HAP-1 (cell line): ENCODE results near the gene RNF220.
A peak's percentile ranks its signal among the peaks of the same experiment; 100 is the strongest.

Experiments
- DNase-seq, 2 experiments: peaks; one replicate each; pipeline ENCODE4 v3.0.0-alpha.2; 2016 to 2020; ENCODE audit warnings: low spot score in 2 of 2
- H3K27me3 ChIP-seq: fragments of 250-450 bp; sonication (Bioruptor Pico); 2 replicates; pipeline ENCODE4 v1.5.1; 2020; ENCODE audit warnings: low read depth, mild to moderate bottlenecking, moderate library complexity
- H3K36me3 ChIP-seq: fragments of 250-450 bp; sonication (Bioruptor Pico); replicated peaks from 2 replicates; pipeline ENCODE4 v1.5.1; 2020; ENCODE audit warnings: mild to moderate bottlenecking
- H3K4me1 ChIP-seq: fragments of 250-450 bp; sonication (Bioruptor Pico); 2 replicates; pipeline ENCODE4 v1.5.1; 2020; ENCODE audit warnings: mild to moderate bottlenecking
- H3K4me3 ChIP-seq: fragments of 250-450 bp; sonication (Bioruptor Pico); 2 replicates; pipeline ENCODE4 v1.5.1; 2020; ENCODE audit warnings: mild to moderate bottlenecking, moderate library complexity
- H3K9me3 ChIP-seq: fragments of 250-450 bp; sonication (Bioruptor Pico); 2 replicates; pipeline ENCODE4 v1.5.1; 2020; ENCODE audit warnings: mild to moderate bottlenecking, moderate library complexity
- in situ Hi-C: fragments of 300-500 bp; cut with MboI; formaldehyde crosslinking; loops from 3 replicates; pipeline ENCODE4 v1.14.3; 2020; ENCODE audit warnings: low sequenced_read_pairs, inconsistent platforms, mixed read lengths

RNF220 gene

DNA sequence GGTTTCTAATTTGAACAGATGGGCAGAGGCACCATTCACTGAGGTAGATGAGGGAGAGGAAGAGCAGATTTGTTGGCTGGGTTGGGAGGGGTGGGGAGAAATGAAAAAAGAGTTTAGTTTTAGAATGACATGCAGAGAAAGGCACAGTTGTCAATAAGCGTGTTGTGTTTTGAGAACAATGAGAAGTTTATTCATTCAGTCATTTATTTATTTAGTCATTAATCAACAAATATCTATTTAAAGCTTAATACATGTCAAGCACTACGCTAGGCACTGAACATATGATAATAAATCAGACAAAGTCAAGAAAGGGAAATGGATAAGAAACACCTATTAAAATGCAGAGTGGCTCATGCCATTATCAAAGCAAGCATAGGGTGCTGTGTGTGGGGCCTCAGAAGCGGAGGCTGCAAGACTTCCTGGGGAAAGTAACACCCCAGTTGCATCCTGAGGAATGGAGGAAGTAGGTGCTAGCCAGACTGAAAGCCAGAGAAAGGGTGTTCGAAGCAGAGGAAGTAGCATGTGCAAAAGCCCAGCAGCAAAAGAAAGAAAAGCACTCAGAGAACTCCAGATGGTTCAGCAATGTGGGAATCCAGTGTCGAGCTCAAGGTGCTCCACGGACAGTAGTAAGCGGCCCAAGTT is 114.1 kb downstream of the RNF220 start:
- Histone ChIP-seq H3K4me1 (peaks cover 5% of the 10 kb centered on the region), H3K27me3 (no peaks in the 10 kb centered on the region), H3K4me3 (no peak overlapping the region), H3K9me3 (no peaks in the 10 kb centered on the region), H3K36me3 (0 out of 2 replicates have a peak, but pooled peaks cover 3% of the 10 kb centered on the region)
- in situ Hi-C loops, result no loop called here
- no peak for DNase-seq

DNA sequence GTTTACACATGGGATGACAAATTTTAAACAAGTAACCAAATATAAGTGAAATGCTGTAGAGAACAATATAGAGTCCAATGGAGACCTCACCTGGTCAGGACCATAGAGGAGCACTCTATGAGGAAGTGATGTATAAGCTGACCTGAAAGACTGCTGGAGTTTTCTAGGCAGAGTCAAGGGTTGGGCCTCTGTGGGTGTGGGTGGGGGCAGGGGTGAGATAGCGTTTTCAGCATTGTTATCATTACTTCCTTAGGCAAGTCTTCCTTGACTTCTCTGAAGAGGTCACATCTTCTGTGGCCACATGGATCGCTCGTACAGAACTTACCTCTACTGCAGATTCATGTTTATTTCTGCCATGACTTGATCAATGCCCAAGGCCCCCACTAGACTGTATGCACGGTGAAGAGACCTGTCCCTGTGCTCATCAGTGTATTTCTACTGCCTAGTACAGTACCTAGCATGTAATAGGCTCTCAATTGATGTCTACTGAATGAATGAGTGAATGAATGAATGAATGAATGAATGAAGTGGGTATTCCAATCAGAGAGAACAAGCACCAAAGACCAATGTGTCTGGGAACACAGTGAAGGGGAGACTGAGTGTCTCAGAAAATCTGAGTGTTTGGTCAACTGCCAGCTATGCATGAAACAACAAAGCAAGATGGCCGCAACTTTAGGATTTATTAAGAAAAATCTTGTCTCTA is 116.5 kb downstream of the RNF220 start:
- H3K36me3 ChIP-seq, result no peaks in the 10 kb centered on the region
- DNase-seq, result no peak
- H3K9me3 ChIP-seq, result no peaks in the 10 kb centered on the region
- peaks cover 17% of the 10 kb centered on the region for H3K4me1 ChIP-seq
- no peaks in the 10 kb centered on the region for H3K27me3 ChIP-seq
- no peak overlapping the region for H3K4me3 ChIP-seq
- in situ Hi-C loops, result no loop called here

DNA sequence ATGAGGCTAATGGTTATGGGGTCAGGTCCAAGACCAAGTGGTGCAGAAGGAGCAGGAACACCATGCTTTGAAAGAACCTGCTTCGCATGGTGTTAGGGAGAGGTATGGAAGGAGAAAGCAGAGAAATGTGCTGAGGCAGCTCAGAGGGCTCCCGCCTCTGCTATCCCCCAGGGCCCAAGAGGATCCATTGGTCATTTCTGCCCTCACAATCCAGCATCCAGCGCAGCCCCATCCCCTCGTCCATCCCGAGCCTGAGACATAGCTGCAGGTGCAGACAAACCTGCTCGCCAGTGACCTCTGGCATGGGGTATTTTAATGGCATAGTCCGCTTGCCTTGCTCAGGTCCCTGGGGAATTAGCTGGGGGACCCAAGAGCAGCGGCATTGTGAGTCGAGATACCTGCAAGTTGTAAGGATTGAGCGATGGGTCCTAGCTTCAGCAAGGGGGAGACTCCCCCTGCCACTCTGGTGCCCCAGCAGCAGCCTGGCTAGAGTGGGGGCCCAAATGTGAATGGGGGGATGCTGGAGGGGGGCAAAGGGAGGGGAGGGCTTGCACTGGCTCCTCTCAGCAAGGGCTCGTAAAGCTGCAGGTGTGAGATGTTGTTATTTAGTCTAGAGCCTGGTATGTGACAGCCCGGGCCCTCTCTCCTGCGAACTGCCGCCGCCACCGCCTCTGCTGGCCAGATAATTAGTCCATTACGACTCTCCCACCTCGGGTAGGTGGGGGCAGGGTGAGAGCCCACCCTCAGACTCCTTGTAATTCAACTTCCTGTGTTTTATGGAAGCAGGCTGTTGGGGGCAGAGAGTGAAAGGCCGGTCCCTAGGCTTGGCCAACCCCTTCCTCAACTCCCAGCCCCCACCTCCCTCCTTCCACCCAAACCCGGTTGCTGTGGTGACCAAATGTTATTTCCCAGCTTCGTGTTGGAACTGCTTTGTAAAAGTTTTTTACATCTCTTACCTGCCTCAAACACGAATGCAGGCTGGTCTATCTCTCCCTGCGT is 118.8 kb downstream of the RNF220 start:
- peaks cover 17% of the 10 kb centered on the region for H3K4me1 ChIP-seq
- in situ Hi-C loops, result no loop called here
- H3K27me3 ChIP-seq, result no peaks in the 10 kb centered on the region
- H3K9me3 ChIP-seq, result no peaks in the 10 kb centered on the region
- no peak overlapping the region for H3K4me3 ChIP-seq
- H3K36me3 ChIP-seq, result no peaks in the 10 kb centered on the region
- DNase-seq, result peak in 1 of 2 experiments; percentile 43

DNA sequence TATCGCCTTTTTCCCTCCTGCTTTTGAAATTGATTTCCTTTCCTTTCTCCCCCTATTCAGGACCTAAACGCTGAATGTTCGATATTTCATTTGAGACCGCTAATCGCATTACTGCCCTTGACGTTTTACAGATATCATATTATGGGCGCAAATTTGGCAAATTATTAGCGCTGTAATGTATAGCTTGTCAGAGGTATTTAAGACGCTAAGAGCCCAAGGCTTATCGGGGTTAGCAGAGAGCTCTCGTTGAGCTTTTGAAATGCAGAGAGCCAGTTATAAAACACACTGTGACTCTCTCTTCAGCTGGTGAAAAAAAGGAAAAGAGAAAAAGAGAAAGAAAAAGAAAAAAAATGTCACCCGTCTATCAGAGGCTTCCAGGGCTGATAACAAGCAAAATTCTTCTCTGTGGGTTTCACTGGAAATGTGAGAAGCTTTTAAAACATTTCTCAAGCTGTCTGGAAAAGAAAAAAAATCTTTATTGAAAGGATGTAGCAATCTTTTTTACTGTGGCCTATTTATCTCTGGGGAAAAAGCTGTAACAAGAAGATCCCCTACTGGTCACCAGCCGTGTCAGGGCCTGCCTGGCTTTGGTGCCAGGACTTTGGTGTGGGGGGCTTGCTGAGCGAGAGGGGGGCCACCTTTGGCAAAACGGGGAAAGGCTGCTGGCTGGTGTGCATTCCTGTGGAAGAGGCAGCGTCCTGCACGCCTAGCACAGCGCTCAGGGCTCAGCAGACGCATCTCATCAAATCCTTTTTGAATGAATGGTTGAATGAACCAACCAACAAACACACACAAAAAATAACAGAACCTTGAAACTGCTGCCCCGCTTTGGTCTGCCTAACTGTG is 119.8 kb downstream of the RNF220 start:
- H3K9me3 ChIP-seq, result no peaks in the 10 kb centered on the region
- H3K4me3 ChIP-seq, result no peak overlapping the region
- in situ Hi-C loops, result no loop called here
- no peaks in the 10 kb centered on the region for H3K36me3 ChIP-seq
- DNase-seq, result no peak
- H3K4me1 ChIP-seq, result peaks cover 17% of the 10 kb centered on the region
- H3K27me3 ChIP-seq, result no peaks in the 10 kb centered on the region

DNA sequence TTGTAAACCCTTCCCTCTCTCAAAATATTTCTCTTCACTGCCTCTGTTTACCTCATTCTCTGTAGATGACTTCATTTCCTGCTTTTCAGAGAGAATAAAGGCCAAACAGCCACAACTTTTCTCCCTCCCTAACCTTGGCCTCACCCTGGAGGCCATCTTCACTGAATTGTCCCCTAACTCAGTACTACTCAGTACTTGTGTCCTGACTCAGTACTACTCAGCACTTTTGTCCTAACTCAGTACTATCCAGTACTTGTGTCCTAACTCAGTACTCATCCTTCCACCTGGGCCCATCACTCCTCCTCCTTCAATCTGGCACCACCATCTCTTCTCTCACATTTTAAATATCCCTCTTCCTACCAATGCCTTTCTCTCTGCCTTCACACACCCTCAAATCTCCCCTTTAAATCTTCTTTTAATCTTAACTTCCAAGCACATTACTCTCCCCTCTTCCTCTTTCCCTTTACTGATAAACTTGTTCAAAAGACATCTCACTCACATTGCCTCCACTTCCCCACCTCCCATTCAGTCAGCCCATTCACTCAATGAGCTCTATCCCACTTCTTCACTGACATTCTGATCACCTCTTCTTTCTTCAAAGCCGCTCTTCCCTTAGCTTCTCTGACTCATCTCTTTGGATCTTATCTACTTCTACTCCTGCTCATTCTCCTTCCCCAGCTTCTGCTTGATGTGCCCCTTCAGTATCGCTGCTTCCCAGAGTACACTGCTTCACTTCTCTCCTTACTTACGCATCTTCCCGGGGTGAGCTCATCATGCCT is 121.4 kb downstream of the RNF220 start:
- Histone ChIP-seq H3K4me3 (no peak overlapping the region), H3K36me3 (no peaks in the 10 kb centered on the region), H3K4me1 (peaks cover 18% of the 10 kb centered on the region), H3K27me3 (no peaks in the 10 kb centered on the region), H3K9me3 (no peaks in the 10 kb centered on the region)
- DNase-seq, result no peak
- in situ Hi-C loops, result no loop called here

DNA sequence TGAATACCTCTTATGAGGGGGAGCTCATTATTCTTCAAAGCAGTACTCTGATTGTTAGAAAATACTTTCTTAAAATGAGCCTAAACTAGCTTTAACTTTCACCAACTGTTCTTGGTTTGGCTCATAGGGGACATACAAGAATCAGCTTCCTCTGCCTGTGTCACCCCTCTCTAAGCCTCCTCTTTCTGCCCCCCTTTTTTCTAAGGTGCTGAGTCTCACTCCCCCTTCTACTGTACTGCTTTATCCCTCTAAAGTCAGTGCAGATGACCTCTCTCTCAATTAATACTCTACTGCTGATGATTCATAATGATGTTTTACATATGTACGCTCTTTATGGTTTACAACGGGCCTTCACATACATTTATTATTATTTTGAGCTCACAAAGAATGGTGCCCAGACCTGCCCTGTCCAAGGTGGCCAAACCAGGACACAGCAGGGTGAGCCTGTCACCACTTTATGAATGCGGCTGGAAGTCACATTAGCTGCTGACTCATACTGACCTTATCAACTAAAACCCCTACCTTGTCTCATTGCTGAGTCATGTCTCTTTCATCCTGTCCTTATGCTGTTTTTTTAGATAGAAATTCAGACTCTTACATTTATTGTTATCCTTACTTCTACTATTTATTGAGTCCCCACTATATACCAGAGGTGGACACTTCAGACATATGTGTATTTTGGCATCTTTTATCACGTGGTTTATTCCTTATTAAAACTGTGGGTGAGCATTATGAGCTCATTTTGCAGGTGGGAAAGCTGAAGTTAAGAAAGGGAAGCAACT is 126.9 kb downstream of the RNF220 start:
- no peaks in the 10 kb centered on the region for H3K27me3 ChIP-seq
- in situ Hi-C loops, result no loop called here
- no peak for DNase-seq
- H3K36me3 ChIP-seq, result no peaks in the 10 kb centered on the region
- H3K4me1 ChIP-seq, result peaks cover 15% of the 10 kb centered on the region
- H3K4me3 ChIP-seq, result no peak overlapping the region
- H3K9me3 ChIP-seq, result no peaks in the 10 kb centered on the region

DNA sequence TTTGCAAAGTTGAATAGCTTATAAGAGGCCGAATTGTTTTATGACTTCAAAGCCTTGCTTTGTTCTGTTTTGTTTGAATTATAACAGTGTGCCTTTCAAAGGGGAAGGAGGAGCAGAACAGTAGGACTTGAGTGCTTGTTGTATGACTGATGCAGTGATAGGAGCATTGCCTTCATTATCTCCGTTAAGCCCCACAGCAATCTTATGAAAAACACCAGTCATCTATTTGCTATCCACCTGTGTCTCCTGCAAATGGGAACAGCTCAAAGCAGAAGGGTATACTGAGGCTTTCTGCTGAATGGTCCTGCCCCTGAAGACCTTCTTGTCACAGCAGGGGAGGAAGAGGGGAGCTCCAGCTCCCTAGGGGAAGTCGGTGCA is 127.5 kb downstream of the RNF220 start:
- Histone ChIP-seq H3K27me3 (no peaks in the 10 kb centered on the region), H3K4me3 (no peak overlapping the region), H3K36me3 (no peaks in the 10 kb centered on the region; the same call in 1 of the 2 replicates), H3K4me1 (peaks cover 20% of the 10 kb centered on the region), H3K9me3 (no peaks in the 10 kb centered on the region)
- in situ Hi-C loops, result no loop called here
- DNase-seq, result no peak

DNA sequence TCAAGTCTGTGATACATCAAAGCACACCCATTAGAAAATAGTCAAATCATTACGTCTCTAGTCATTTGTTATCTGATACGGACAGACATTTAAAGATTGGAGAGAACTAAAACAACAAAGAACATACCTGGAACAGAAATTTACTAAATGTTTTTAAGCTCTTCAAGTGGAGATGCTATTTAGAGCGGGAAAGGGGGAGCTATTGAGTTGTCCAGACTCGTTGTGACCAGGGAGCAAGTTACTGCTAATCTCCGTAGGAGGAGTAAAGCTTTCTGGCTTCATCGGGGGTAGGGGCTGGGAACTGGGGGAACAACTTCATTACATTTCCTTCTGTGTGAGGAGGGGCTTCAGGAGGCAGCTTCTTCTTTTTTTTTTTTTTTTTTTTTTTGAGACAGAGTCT is 129.7 kb downstream of the RNF220 start:
- H3K27me3 ChIP-seq, result no peaks in the 10 kb centered on the region
- in situ Hi-C loops, result no loop called here

DNA sequence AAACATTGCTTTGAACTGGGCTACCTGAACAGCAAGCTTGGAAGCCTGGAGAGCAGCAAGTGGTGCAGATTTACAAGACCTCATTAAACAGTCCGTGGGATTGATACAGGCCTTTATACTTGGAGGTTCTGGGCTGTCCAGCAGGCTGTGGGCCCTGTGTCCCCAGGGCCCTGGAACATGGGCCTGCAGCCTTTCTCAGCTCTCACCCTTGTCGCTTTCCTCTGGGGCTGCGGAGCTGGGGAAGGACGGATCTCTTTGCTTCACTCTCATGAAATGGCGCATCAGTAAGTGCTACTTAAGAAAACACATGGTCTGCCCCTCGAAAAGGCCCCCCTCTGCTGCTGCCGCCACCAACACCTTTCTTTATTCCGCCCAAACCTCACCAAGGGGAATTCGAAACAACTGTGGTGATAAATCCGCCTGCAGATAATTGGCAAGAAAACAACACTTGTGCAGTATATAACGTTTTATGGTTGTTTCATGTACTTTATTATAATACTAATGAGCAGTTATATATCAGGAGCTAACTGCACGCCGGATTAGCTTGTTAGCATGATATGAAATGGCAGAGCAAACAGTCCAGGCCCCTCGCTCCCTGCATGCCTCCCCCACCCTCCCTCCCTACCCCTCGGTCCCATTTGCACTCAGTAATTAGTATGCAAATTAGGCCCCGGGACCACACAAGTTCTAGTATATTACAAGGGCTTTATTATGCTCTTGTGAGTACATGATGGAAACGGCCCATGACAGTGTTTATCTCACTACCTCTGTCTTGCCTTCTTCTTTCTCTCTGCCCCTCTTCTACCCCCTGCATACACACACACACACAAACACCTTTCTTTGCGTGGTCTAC is 131.5 kb downstream of the RNF220 start:
- no peak for DNase-seq
- H3K4me1 ChIP-seq, result peaks cover 34% of the 10 kb centered on the region
- H3K27me3 ChIP-seq, result no peaks in the 10 kb centered on the region
- no peaks in the 10 kb centered on the region for H3K9me3 ChIP-seq
- in situ Hi-C loops, result no loop called here
- H3K4me3 ChIP-seq, result no peak overlapping the region
- no peaks in the 10 kb centered on the region; the same call in 1 of the 2 replicates for H3K36me3 ChIP-seq

More for the DNA sequence above, 129.7 kb downstream of the RNF220 start:
- DNase-seq, result no peak
- Histone ChIP-seq H3K36me3 (no peaks in the 10 kb centered on the region; the same call in 1 of the 2 replicates), H3K4me3 (no peak overlapping the region), H3K9me3 (no peaks in the 10 kb centered on the region), H3K4me1 (peaks cover 24% of the 10 kb centered on the region)

DNA sequence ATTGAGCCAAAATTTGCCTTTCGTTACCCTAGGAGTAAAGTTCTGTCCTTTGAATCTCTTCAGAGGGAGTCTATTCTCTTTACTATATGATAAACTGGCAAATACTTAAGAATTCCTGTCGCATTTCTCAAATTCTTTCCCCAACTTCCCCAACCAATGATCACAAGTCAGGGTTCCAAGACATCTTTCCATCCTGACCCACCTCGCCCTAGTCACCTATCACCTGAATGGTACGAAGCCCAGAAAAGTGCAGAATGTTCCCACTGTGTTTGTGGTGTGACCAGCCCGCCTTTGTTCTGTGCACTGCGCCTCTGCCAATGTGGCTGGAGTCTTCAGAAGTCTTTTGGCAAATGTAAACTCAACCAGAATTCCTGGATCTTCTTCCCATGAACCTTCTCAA is 132.5 kb downstream of the RNF220 start:
- in situ Hi-C loops, result no loop called here
- H3K4me1 ChIP-seq, result peaks cover 33% of the 10 kb centered on the region

DNA sequence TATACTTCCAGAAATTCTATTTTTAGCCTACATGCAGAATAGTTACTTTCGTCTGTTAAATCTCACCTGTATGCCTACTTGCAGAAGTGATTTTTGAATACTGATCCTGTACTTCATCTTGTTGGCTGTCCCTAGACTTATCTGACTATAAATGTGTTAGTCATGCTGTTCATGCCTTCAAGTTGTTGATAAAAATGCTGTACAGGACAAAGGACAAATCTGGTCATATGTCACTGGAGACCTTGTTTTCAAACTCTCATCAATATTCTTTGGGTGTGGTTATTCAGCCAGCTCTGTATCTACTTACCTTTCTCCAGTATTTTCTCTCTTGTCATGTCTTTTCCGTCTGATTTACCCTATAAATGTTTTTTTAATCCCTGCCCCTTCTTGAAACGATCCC is 132.9 kb downstream of the RNF220 start:
- no peak overlapping the region for H3K4me3 ChIP-seq
- no peaks in the 10 kb centered on the region; the same call in 1 of the 2 replicates for H3K36me3 ChIP-seq
- in situ Hi-C loops, result no loop called here
- no peaks in the 10 kb centered on the region for H3K27me3 ChIP-seq
- H3K4me1 ChIP-seq, result peaks cover 33% of the 10 kb centered on the region
- H3K9me3 ChIP-seq, result no peaks in the 10 kb centered on the region
- DNase-seq, result no peak

More for the DNA sequence above, 132.5 kb downstream of the RNF220 start:
- Histone ChIP-seq H3K9me3 (no peaks in the 10 kb centered on the region), H3K4me3 (no peak overlapping the region), H3K36me3 (no peaks in the 10 kb centered on the region; the same call in 1 of the 2 replicates), H3K27me3 (no peaks in the 10 kb centered on the region)
- DNase-seq, result no peak
